HEK293 (cell line): Measurements from ENCODE around the gene GALNT2.

Experiments used
- CTCF ChIA-PET: fragments of 350-600 bp; formaldehyde crosslinking; extraction: SDS; loops from one replicate; lab custom pipeline; 2021; ENCODE audit warnings: antibody characterized with exemption; lab: Yijun Ruan, JAX
- POLR2A ChIA-PET: fragments of 300-600 bp; formaldehyde crosslinking; extraction: SDS; loops from one replicate; lab custom pipeline; 2020; ENCODE audit warnings: antibody characterized with exemption, inconsistent platforms; lab: Yijun Ruan, JAX
- H3K27ac ChIP-seq: fragments of 200-500 bp; sonication (Bioruptor generic); 2 replicates; pipeline ENCODE4 v1.5.1; 2014; ENCODE audit warnings: low read depth, low read length, control low read depth, inconsistent platforms; ENCODE audit errors: extremely low read depth
- H3K36me3 ChIP-seq, 2 experiments: fragments of 200-500 bp in 1 of 2; sonication (Bioruptor generic) in 1 of 2; 1 replicate in 1 of 2; 2 replicates in 1 of 2; pipeline ENCODE4 v1.5.1; 2014 to 2017; ENCODE audit warnings: inconsistent platforms in 2 of 2, low read length in 2 of 2; ENCODE audit not compliant: control insufficient read depth in 2 of 2, insufficient read depth in 1 of 2
- H3K4me1 ChIP-seq: fragments of 200-500 bp; sonication (Bioruptor generic); 2 replicates; pipeline ENCODE4 v1.5.1; 2014; ENCODE audit warnings: mild to moderate bottlenecking, low read length, inconsistent platforms; ENCODE audit not compliant: control insufficient read depth, insufficient read depth
- H3K4me3 ChIP-seq: 2 replicates; pipeline ENCODE4 v1.5.1; 2011; ENCODE audit warnings: low read depth, mild to moderate bottlenecking, control low read depth, low read length, moderate library complexity
- H3K9me3 ChIP-seq: fragments of 200-500 bp; sonication (Bioruptor generic); 2 replicates; pipeline ENCODE4 v1.5.1; 2014; ENCODE audit warnings: low read depth, low read length, inconsistent platforms; ENCODE audit not compliant: control insufficient read depth, insufficient read depth
- EGR2 ChIP-seq: fragments of 450-650 bp; formaldehyde crosslinking; IDR thresholded peaks from 2 replicates; pipeline ENCODE4 v1.5.1; 2016; ENCODE audit warnings: low read depth, missing biosample characterization, missing genetic modification characterization
- GLIS2 ChIP-seq: fragments of 450-650 bp; formaldehyde crosslinking; IDR thresholded peaks from 2 replicates; pipeline ENCODE4 v1.5.1; 2016; ENCODE audit warnings: missing biosample characterization, missing genetic modification characterization
- WT1 ChIP-seq: fragments of 450-650 bp; formaldehyde crosslinking; IDR thresholded peaks from 2 replicates; pipeline ENCODE4 v1.5.1; 2016; ENCODE audit warnings: missing biosample characterization, missing genetic modification characterization
- ZNF23 ChIP-seq: fragments of 450-650 bp; formaldehyde crosslinking; IDR thresholded peaks from 2 replicates; pipeline ENCODE4 v1.5.1; 2016; ENCODE audit warnings: missing biosample characterization, missing genetic modification characterization, borderline replicate concordance
- ZNF350 ChIP-seq: fragments of 450-650 bp; formaldehyde crosslinking; IDR thresholded peaks from 2 replicates; pipeline ENCODE4 v1.5.0; 2017; ENCODE audit warnings: missing biosample characterization, mild to moderate bottlenecking, missing genetic modification characterization
- ZNF518A ChIP-seq: fragments of 450-650 bp; formaldehyde crosslinking; conservative IDR thresholded peaks from 2 replicates; pipeline ENCODE4 v1.5.1; 2016; ENCODE audit warnings: low read depth, missing biosample characterization, missing genetic modification characterization
- ZNF549 ChIP-seq: fragments of 450-650 bp; IDR thresholded peaks from 2 replicates; pipeline ENCODE4 v1.5.1; 2018; ENCODE audit warnings: missing biosample characterization, missing genetic modification characterization, mild to moderate bottlenecking, inconsistent platforms, moderate library complexity
- ZNF610 ChIP-seq: fragments of 450-650 bp; formaldehyde crosslinking; IDR thresholded peaks from 2 replicates; pipeline ENCODE4 v1.5.1; 2016; ENCODE audit warnings: missing biosample characterization, missing genetic modification characterization, borderline replicate concordance
- ZNF664 ChIP-seq: fragments of 450-650 bp; formaldehyde crosslinking; IDR thresholded peaks from 2 replicates; pipeline ENCODE4 v1.5.1; 2016; ENCODE audit warnings: missing biosample characterization, missing genetic modification characterization
- TF ChIP-seq, protein P1 (sequence below): fragments of 450-650 bp; formaldehyde crosslinking; IDR thresholded peaks from 2 replicates; pipeline ENCODE4 v1.5.1; 2016; ENCODE audit warnings: missing biosample characterization, missing genetic modification characterization

Gene GALNT2

GRCh38 chr1:230029244-230029941 is 37.6 kb upstream of the GALNT2 start:
- H3K36me3 ChIP-seq = no peaks in the 10 kb centered on the region
- H3K27ac ChIP-seq = no peak overlapping the region
- ChIA-PET POLR2A (no interaction called here), CTCF (interaction anchor here (0.6 kb wide), 1 partner anchor 217 kb away, joined by 6 read pairs; no protein-coding TSS in a partner anchor)
- TF ChIP-seq ZNF23 (tag by site-specific recombination) = no peak
- no peak for TF ChIP-seq WT1 (tag by site-specific recombination)
- no peak overlapping the region for H3K4me3 ChIP-seq
- no peaks in the 10 kb centered on the region for H3K9me3 ChIP-seq
- H3K4me1 ChIP-seq = no peaks in the 10 kb centered on the region

GRCh38 chr1:230030122-230030821 is 36.8 kb upstream of the GALNT2 start:
- no peak overlapping the region for H3K27ac ChIP-seq
- H3K9me3 ChIP-seq = no peaks in the 10 kb centered on the region
- ChIA-PET POLR2A (no interaction called here), CTCF (interaction anchor here (0.6 kb wide), 1 partner anchor 218 kb away, joined by 6 read pairs; no protein-coding TSS in a partner anchor)
- H3K4me1 ChIP-seq = no peaks in the 10 kb centered on the region
- H3K36me3 ChIP-seq = no peaks in the 10 kb centered on the region
- TF ChIP-seq ZNF518A = no peak
- TF ChIP-seq GLIS2 (tag by site-specific recombination) = no peak
- no peak for TF ChIP-seq ZNF610
- TF ChIP-seq ZNF350 = no peak
- peak; percentile 99 for TF ChIP-seq ZNF549
- H3K4me3 ChIP-seq = no peak overlapping the region

DNA sequence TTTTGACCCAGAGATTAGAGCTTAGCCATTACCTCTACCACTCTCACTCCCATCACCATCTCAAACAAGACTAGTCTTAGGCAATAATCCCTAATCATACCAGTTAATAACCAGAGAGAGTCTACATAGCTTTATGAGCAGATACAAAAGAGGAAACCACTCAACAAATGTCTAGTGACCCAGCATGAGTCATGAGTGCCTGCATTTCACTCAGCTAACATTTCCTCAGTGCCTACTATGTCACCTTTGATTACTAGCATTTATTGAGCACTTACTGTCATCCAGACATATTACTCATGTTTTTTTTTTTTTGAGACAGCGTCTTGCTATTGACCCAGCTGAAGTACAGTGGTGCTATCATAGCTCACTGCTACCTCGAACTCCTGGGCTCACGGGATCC is 35.9 kb upstream of the GALNT2 start:
- CTCF ChIA-PET = interaction anchor here (0.5 kb wide), 1 partner anchor 58 kb away, joined by 3 read pairs; no protein-coding TSS in a partner anchor
- Histone ChIP-seq H3K36me3 (no peaks in the 10 kb centered on the region), H3K4me3 (no peak overlapping the region), H3K27ac (no peak overlapping the region), H3K4me1 (no peaks in the 10 kb centered on the region), H3K9me3 (no peaks in the 10 kb centered on the region)
- POLR2A ChIA-PET = interaction anchor here (0.6 kb wide), 1 partner anchor 356 kb away, joined by 3 read pairs; no protein-coding TSS in a partner anchor
- TF ChIP-seq, protein P1, sequence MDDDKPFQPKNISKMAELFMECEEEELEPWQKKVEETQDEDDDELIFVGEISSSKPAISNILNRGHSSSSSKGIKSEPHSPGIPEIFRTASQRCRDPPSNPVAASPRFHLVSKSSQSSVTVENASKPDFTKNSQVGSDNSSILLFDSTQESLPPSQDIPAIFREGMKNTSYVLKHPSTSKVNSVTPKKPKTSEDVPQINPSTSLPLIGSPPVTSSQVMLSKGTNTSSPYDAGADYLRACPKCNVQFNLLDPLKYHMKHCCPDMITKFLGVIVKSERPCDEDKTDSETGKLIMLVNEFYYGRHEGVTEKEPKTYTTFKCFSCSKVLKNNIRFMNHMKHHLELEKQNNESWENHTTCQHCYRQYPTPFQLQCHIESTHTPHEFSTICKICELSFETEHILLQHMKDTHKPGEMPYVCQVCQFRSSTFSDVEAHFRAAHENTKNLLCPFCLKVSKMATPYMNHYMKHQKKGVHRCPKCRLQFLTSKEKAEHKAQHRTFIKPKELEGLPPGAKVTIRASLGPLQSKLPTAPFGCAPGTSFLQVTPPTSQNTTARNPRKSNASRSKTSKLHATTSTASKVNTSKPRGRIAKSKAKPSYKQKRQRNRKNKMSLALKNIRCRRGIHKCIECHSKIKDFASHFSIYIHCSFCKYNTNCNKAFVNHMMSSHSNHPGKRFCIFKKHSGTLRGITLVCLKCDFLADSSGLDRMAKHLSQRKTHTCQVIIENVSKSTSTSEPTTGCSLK = no peak
- no peak for TF ChIP-seq EGR2 (tag by site-specific recombination)
- peak; percentile 78; the same call in 1 of the 2 replicates for TF ChIP-seq ZNF664 (tag by site-specific recombination)
